Pancreas (tissue), 10 donors: ENCODE measurements around the gene ELN. TPM values are rescaled to one million over a fixed set of nuclear protein-coding genes. Genes with fewer than 3 reads are reported as not detected.

Experiments
- ATAC-seq, 4 donors: fragments of 200-7000 bp; cut with Tn5 transposase; one replicate each; pipeline versions ENCODE4 v1.8.0 to v1.9.1; 2020; ENCODE audit warnings: mild to moderate bottlenecking in 4 of 4, moderate library complexity in 4 of 4
- DNase-seq, 6 donors: peaks; one replicate each; pipeline ENCODE4 v3.0.0-alpha.2; 2020
- FAIRE-seq: peaks from 2 replicates; lab custom pipeline; 2012; peaks lifted over from hg19 to GRCh38; lab: Jason Lieb, UNC
- H3K27ac ChIP-seq, 4 donors: fragments of 200-600 bp; sonication (generic); 1 replicate in 3 of 4; 2 replicates in 1 of 4; pipeline versions ENCODE4 v1.5.0 to v1.8.0; 2020
- H3K27me3 ChIP-seq, 4 donors: fragments of 200-600 bp; one replicate each; pipeline ENCODE4 v1.8.0; 2021
- H3K36me3 ChIP-seq, 3 donors: fragments of 200-600 bp; sonication (generic) in 1 of 3; one replicate each; pipeline versions ENCODE4 v1.5.0 to v1.8.0; 2020 to 2021
- H3K4me1 ChIP-seq, 3 donors: fragments of 200-600 bp; one replicate each; pipeline ENCODE4 v1.8.0; 2021
- H3K4me3 ChIP-seq, 4 donors: fragments of 200-600 bp; sonication (generic) in 2 of 4; one replicate each; pipeline versions ENCODE4 v1.5.0 to v1.8.0; 2020 to 2021
- H3K9me3 ChIP-seq, 4 donors: fragments of 200-600 bp; one replicate each; pipeline ENCODE4 v1.8.0; 2021
- CTCF ChIP-seq, 4 donors: fragments of 200-600 bp; sonication (generic) in 3 of 4; IDR thresholded peaks; one replicate each; pipeline versions ENCODE4 v1.5.0 to v1.8.0; 2021; ENCODE audit warnings: antibody characterized with exemption in 4 of 4
- WGBS, 2 donors: extraction: QIAGEN DNeasy Blood & Tissue Kit; methylation state at CpG; one replicate each; pipeline ENCODE4 v1.1.7; 2013; 5-methylcytosine and 5-hydroxymethylcytosine counted together
- intact Hi-C, 3 donors: fragments of 100-400 bp; cut with DNase I; formaldehyde crosslinking; loops; one replicate each; pipeline versions ENCODE4 v1.11.1 to v1.14.2; 2022
- polyA plus RNA-seq, 2 donors: library from polyadenylated mRNA; stranded (reverse); fragments of 200-250 nt; gene quantifications; one replicate each; pipeline ENCODE4 v1.2.3, GENCODE V29; 2013
- total RNA-seq, 6 donors: library from RNA; stranded (reverse); fragmentation: NEBNext Ultra II Directional in 4 of 6; extraction: Animal tissue kit (Norgen Biotek cat#: 25700) in 4 of 6; gene quantifications; one replicate each; pipeline versions ENCODE4 v1.2.1 to v1.2.4, GENCODE V29; 2021 to 2023
- donor health status: healthy with polysubstance abuse.
- donor health status: DM: no; HTN: no; CAD: no; lungs with moderate emphysema.
- donor health status: DM: no; HTN: no; CAD: no.
- donor health status: control.
- donor health status: control.
- donor health status: Bipolar disorder and iron deficiency.
- donor health status: DM: yes; HTN: yes; CAD: no.
- donor health status: DM: no; HTN: no; CAD: no.
- donor health status: DM: no; HTN: no; CAD: no.
- donor health status: DM: yes; HTN: yes; CAD: no.

ELN gene
- total and polyA plus RNA-seq, 8 donors = 36.8 to 118 (median 70.7) TPM

- Histone ChIP-seq H3K27me3 (no peaks in the 10 kb centered on the region), H3K4me3 (no peak overlapping the region), H3K27ac (peak overlapping the region in 2 of 4 donors; percentile 21 to 80), H3K36me3 (no peaks in the 10 kb centered on the region), H3K4me1 (no peaks in the 10 kb centered on the region), H3K9me3 (no peaks in the 10 kb centered on the region)
- 79 to 87% methylated on average over 13 of the region's 13 CpGs for WGBS, 2 donors
- TF ChIP-seq CTCF (IDR thresholded peaks at IDR 0.05) = no peak
- no peak for DNase-seq
- FAIRE-seq = no peak
- no peak for ATAC-seq
- intact Hi-C loops = no loop called here
Measured at GRCh38 chr7:74092321-74092963, 64.5 kb downstream of the ELN start.

- Histone ChIP-seq H3K36me3 (no peaks in the 10 kb centered on the region), H3K27ac (peak overlapping the region in 2 of 4 donors; percentile 80 to 82), H3K4me1 (no peaks in the 10 kb centered on the region), H3K4me3 (peak overlapping the region in 1 of 4 donors; percentile 43), H3K27me3 (no peaks in the 10 kb centered on the region), H3K9me3 (no peaks in the 10 kb centered on the region)
- FAIRE-seq (no peak), ATAC-seq (peak in 3 of 4 donors; percentile 19 to 68 (median 36)), DNase-seq (peak in 1 of 6 donors; percentile 56)
- TF ChIP-seq CTCF (IDR thresholded peaks at IDR 0.05) = no peak
- 86 to 91% methylated on average over 12 of the region's 12 CpGs for WGBS, 2 donors
- intact Hi-C loops = no loop called here
Measured at GRCh38 chr7:74092964-74093471, 65.0 kb downstream of the ELN start.

GRCh38 chr7:74093671-74094223 is 65.8 kb downstream of the ELN start:
- 77 to 81% methylated on average over 15 of the region's 15 CpGs for WGBS, 2 donors
- intact Hi-C loops = no loop called here
- TF ChIP-seq CTCF (IDR thresholded peaks at IDR 0.05) = no peak

GRCh38 chr7:74094224-74095101 is 66.5 kb downstream of the ELN start:
- H3K4me1 ChIP-seq = no peaks in the 10 kb centered on the region
- peak overlapping the region in 2 of 4 donors; percentile 80 to 82 for H3K27ac ChIP-seq
- FAIRE-seq (no peak), ATAC-seq (peak; percentile 51 to 90 (median 76)), DNase-seq (peak in 4 of 6 donors; percentile 36 to 66 (median 60))
- TF ChIP-seq CTCF (IDR thresholded peaks at IDR 0.05) = no peak
- no peaks in the 10 kb centered on the region for H3K36me3 ChIP-seq
- H3K9me3 ChIP-seq = no peaks in the 10 kb centered on the region
- 56 to 63% methylated on average over 32 of the region's 32 CpGs for WGBS, 2 donors
- intact Hi-C loops = no loop called here
- H3K4me3 ChIP-seq = peak overlapping the region in 3 of 4 donors; percentile 7 to 43 (median 21)
- no peaks in the 10 kb centered on the region for H3K27me3 ChIP-seq

More at GRCh38 chr7:74093671-74094223, 65.8 kb downstream of the ELN start:
- DNase-seq = peak in 1 of 6 donors; percentile 45
- no peaks in the 10 kb centered on the region for H3K27me3 ChIP-seq
- ATAC-seq = peak; percentile 8 to 16 (median 12)
- H3K4me1 ChIP-seq = no peaks in the 10 kb centered on the region
- H3K9me3 ChIP-seq = no peaks in the 10 kb centered on the region
- H3K36me3 ChIP-seq = no peaks in the 10 kb centered on the region
- H3K4me3 ChIP-seq = peak overlapping the region in 2 of 4 donors; percentile 21 to 43
- peak overlapping the region in 2 of 4 donors; percentile 80 to 82 for H3K27ac ChIP-seq
- FAIRE-seq = no peak
